Activated T-cell treated with anti-CD3 and anti-CD28 coated beads, Interleukin-2, amount 50 U/mL, for 48 hours (primary cell): Measurements from ENCODE around the gene JAK1.

Experiments used
- DNase-seq, 2 experiments: peaks; one replicate each; pipeline ENCODE4 v3.0.0-alpha.2; 2020

The JAK1 gene

DNA sequence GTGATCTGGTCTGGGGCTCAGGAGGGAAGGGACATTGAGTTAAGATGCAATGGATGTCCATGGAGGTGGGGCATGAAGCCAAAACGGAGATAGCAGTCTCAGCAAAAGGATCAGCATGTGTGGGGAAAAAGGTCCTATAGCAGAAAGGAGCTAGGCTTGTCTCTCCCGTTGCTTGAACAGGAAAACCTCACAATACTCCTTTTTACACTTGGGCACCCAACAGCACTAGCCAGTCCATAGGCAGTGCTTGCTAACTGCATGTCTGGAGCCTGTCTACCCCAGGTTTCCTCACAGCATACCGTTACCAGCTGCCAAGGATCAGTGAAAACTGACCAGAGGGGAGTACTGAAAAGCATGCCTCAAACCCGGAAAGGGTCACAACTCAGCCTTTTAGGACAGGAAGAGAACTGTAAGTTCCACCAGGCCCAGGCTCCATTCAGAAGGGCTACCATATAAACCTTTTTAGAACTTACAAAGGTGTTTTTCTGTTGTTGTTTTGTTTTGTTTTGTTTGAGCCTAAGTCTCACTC, 78.6 kb downstream of the JAK1 start:
- no peak for DNase-seq

DNA sequence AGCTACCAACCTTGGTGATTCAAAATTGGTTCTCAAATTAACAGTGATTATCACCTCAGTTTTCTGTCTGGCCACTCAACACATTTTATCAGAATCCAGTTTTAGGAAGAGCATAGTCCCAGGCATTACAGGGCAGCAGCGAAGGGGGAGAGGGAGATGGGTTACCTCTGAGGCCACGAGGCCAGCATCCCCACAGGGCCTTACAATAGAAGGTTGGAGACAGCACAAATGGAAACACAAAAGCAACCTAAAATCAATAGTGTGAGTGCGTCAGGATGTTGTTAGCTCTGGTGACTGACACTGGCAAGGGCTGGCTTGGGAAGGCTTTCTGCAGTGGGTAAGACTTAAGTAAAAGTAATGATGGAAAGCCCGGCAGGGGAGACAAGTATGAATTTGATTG, 79.5 kb downstream of the JAK1 start:
- DNase-seq: no peak

DNA sequence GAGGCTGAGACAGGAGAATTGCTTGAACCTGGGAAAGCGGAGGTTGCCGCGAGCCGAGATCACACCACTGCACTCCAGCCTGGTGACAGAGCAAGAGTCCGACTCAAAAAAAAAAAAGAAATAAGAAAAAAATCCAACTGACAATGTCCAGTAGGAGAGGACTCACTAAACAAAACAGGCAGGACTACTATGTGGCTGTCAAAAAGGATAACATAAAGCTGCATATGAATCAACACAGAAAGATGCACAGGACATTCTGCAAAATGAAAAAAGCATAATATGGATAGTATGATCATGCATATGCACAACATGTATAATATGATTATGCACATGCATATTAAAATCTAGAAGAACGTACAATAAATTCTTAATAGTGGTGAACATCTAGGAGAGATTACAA, 80.7 kb downstream of the JAK1 start:
- no peak for DNase-seq

DNA sequence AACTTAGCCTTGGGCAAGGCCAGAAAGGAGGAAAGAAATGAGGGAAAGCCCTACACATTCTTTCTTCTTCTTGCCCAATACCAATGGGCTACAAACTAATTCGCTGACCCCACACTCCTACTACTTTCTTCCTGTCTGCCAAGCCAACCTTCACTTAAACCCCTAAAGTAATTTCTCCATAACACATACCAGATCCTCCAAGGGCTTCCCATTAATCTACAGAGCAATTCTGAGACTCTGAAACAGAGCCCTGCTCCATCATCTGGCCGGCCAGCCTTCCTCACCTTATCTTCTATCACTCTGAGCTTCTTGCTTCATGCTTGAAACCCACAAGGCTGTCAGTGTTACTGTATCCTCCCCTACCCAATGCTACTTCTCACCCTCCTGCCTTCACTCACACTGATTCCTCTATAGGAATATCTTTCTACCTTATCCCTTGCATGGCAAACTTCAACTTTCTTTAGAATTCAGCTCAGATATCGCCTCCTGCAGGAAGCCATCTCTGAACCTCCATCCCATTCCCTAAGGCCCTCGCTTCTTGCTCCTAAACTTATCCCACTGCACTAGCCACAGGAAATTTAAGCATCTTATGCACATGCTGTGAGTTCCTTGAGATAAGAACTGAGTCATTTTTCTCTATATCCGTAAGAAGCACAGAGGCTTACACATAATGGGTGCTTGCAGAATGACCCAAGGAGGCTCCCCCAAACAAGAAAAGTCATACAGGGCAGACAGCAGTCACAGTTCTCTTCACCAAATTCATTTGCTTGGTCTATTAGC, 81.9 kb downstream of the JAK1 start:
- no peak for DNase-seq

DNA sequence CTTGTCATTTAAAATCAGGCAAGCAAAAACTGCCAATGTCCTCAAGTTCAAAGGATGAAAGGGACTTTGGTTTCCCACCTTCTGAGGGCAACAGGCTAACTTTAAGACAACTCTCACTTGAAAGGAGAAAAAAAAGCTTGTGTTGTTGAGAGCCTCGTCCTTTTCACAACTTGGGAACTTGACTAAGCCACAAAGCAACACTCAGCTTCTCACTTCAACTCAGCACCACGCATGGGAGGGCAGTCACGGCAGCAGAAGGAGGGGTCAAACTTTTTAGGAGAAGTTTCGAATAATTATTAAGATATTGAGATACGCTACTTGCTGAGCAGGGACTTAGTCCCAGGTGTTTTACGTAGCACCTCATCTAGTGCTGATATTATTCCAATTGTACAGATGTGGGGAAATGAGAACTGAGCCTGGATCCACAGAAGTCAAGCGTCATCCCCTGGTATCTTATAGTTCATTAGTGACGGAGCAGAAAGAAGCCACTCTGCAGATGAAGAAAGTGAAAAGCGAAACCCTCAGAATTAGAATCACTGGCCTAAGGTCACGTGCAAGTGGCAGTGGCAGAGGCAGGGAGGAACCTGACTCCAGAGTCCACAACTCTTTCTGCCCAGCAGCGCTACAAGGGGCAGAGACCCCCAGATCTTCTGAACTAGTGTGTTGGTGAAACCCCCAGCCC, 83.6 kb downstream of the JAK1 start:
- DNase-seq: no peak

DNA sequence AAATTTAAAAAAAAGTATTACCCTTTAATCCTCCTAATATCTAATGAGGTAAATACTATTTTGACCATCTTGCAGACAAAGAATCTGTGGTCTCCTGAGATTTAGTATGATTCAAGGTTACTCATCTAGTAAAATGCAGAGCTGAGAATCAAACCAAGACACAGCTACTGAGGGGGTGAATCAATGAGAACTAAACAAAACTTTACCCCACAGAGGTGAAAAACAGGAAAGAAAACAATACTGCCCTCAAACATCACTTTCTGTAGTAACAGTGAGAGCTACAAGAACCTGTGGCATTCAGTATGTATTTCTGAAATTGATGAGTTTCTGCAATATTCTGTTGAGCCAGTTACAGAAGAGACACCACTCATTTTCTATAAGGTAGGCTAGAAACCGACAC, 85.1 kb downstream of the JAK1 start:
- no peak for DNase-seq

DNA sequence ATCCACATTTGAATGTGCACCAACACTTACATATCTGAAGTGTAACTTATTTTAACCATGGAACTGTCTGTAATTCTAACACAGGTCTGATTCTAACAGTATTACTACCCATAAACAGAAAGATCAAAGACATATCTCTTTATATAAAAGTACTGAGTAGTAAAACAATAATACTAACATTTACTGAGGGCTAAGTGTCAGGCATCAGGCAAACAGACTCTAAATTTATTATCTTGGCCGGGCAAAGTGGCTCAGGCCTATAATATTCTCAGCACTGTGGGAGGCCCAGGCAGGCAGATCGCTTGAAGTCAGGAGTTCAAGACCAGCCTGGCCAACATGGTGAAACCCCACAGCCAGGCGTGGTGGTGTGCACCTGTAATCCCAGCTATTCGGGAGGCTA, 85.9 kb downstream of the JAK1 start:
- no peak for DNase-seq

DNA sequence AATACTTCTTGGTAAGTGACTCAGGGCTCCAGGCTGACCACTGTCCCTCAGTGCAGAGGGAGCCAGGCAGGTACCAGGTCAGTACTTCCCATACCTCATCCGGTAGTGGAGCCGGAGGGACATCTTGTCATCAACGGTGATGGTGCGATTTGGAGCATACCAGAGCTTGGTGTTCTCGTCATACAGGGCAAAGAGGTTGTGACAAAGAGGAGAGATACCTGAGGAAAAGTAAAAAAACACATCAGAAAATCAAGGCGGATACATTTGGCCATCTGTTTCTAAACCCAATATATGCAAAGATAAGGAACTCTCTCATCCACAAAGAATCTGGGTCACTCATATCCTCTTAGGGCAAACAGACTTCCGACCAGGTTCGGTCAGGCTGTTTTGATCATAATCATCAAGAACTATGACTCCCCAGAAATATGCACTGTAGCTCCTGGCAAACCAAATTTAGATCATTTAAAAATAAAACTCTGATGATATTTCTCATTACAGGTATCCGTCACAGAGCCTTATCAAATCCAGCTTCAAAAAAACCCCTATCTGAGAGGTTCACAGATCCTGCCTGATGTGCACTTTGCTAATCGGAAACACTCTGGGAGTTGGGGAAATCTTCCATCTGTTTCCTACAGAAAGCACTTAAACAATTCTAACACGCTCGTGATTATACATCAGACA, 87.3 kb downstream of the JAK1 start:
- DNase-seq: no peak

DNA sequence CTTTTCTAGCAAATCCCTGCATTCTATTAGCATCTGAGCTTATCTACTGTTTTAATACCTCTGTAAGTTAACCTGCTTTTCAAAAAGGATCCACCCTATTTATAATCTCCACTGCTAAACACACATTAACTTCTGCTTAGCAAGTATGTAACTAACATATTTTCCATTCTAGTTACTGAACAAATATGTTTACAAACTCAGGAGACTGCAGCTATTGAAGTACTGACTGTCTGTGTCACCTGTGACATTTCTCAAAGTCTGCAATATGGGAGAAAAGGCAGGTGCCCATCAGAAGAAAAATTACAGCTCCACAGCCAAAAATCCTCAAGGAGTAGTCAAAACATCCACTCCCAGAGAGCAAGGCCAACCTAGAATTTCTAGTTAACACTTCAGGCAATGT, 88.3 kb downstream of the JAK1 start:
- no peak for DNase-seq

DNA sequence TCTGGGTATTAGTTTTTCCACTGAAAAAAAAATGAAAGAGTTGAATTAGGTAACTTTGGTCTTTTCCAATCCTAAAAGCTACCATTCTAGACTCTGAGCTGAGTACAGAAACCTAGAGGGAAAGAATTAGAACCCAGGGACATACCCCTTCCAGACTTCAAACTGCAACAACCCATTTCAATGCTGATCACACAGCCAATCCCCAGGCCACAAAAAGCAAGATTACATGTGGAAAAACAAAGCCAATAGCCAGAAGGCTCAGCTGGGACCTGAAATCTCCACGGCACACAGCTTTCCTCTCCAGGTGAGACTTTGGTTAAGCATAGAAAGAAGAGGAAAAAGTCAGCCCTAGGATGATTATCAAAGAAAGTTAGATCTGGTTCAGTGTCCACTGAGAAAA, 88.8 kb downstream of the JAK1 start:
- DNase-seq: no peak

DNA sequence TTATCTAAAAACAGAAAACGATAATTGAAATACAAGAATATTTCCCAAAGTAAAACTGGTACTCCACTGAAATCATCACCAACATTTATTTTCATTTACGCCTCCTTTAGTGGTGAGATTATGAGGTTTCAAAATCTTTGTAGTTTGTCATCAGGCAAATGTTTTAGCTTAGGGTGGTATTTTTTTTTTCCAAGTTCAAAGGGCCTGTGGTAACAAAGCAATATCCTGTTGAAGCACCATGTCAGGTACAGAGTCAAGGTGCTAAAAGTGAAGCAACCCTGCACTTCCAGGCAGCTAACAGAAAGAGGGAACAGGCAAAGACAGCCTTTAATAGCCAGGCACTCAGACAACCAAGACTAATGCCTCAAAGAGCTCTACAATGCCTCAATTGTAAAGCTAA, 89.2 kb downstream of the JAK1 start:
- DNase-seq: no peak

DNA sequence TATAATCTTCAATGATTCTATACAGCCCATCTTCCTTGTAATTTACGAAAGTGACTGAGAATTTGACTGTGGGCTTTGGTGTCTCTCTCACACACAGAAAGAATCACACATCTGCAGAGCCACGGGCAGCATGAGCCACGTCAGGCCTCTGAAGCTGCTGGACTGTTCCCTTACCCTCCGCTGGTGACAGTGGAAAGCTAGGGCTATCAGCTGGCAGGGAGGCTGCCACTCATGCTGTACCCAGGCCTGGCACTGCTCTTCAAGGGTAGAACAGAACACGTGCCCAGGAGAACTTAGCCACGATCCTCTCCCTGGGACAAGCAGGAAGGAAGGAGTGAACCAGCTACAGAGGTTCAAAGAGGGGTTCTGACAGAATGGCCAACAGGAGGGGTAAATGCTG, 90.7 kb downstream of the JAK1 start:
- no peak for DNase-seq

DNA sequence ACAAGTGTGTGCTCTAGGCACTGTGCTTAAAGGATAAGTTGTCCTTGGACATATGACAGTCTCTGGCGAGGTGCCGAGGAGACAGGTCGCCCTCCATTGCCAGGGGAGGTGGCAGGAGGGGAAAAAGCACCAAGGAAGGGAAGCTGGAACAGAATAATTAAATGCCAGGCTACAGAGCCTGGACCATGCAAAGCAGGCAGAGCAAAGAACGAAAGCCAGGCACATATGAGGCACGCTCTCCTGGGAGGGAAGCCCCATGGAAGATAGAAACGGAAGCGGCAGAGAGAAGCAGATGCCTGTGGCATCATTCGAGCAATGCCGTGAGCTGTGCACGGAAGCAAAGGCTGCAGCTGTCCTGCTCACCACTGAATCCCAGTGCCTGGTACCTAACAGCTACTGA, 91.2 kb downstream of the JAK1 start:
- DNase-seq: no peak

DNA sequence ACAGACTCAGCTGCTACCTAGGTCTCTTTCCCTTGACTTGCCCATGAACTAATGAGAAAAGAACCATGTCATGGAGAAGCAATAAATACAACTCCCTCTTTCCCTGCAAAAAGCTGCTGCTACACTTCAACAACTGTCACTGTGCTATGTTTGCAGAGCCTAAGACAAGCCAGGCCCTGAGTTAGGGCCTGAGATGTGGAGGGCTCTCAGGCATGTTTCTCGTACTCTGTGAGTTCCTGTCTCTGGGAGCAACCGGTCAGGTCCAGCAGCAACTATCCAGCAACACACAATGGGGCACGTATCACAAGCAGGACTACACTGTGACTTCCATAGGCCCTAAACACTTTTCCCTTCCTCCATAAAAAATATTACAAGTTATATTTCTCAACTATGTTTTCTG, 91.7 kb downstream of the JAK1 start:
- DNase-seq: no peak

DNA sequence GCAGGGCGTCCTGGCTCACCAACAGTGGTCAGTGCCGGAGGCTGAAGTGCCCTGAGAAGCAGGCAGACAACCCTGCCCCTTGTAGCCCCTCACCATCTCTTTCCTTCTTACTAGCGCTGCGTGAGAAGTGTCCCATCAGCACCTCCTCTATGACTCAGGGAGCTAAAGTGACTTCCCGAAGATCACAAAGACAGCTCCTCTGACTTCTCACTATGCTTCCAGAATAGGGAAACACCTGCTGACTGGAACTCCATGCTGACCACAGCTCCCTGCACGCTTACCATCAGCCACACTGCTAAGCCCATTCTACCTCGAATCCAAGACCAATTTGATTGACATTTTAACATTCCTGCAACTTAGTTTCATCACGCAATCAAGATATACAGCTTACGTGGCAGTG, 92.8 kb downstream of the JAK1 start:
- DNase-seq: no peak

DNA sequence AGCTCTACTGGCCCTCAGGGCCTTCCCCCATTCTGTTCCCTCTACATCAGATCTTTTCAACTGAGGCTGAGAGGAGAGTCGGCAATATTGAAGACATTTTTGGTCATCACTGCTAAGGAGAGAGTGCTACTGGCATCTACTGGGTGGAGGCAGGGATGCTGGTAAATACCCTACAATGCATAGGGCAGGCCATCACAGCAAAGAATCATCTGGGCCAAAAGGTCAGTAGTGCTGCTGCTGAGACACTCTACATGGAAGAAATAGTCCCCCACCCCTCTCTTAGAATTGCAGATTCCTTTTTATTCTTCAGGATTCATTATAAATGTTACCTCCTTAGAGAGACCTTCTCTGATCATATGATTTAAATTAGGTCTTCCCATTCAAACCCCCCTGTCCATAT, 94.3 kb downstream of the JAK1 start:
- DNase-seq: peak in 1 of 2 experiments; percentile 7

DNA sequence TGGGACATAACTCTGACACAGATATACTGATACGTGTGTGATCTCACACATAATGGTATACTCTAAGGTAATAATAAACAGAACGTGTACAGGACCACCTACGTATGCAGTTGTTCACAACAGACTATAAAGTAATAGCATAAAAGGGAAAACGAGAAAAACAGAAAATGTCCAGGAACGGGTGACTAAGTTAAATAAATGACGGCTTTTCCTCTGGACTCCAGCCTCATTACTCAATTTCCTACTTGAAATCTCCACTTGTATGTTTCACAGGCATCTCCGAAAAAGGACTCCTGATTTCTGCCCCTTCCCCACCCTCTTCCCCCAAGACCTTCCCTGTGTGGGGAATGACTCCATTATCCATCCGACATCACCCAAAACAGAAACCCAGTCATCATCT, 95.1 kb downstream of the JAK1 start:
- DNase-seq: no peak

DNA sequence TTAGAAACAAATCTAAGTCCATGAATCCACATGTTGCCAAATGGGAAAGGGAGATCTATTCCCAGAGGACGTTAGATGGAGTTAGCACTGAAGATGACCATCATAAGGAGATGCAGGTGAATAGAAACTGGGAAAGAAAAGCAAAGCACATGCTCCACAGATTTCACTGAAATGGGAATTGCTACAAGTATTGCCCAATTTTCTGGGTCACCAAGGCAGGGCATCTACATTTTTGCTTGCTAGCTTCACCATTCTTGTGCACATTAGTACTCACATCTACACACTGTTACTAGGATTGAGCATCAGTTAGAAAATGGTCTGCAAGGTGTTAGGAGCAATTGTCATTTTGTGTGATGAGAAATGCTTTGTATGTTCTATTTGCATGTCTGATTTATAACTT, 99.1 kb downstream of the JAK1 start:
- DNase-seq: no peak

DNA sequence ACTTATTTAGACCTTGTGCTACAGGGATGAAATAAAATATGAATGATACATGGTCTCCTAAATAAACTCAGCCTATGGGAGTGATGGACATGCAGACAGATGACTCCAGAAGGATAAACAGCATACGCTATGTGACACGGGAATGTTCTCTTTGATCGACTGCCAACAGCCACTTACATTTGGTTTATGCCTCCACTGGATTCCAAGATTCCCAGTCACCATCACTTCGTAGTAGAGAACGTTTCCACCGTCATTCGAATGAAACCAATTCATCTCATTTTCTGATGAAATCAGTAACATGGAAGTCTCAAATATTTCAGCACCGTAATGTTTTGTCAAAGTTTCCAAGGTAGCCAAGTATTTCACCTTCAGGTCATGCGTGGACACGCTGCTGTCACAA, 99.7 kb downstream of the JAK1 start:
- DNase-seq: no peak

DNA sequence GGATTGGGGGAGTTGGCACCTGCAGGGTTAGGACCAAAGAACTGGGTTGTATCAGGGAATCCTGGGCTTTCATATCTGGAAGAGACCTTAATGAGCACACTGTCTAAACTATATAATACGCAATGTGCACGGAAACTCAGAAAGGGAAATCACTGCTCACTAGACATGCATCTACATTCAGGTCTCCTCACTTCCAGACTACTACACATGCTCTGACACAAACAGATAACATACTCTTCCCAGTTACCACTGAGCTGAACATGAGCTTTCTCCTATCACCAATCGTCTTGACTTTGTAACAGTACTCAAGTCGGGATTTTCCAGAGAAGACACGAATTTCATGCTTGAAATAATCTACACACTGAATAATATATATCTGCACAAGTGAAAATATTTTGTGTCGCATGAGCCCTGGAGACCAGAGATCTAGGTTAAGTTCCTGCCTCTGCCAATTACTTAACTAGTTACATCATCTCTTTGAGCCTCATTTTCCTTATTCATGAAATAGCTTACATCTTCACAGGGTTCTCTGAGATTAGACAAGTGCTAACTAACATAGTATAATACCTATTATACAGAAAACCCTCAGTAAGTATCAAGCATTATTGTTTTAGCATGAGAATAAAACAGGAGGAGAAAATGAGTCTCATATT, 101.1 kb downstream of the JAK1 start:
- peak in 1 of 2 experiments; percentile 8 for DNase-seq

DNA sequence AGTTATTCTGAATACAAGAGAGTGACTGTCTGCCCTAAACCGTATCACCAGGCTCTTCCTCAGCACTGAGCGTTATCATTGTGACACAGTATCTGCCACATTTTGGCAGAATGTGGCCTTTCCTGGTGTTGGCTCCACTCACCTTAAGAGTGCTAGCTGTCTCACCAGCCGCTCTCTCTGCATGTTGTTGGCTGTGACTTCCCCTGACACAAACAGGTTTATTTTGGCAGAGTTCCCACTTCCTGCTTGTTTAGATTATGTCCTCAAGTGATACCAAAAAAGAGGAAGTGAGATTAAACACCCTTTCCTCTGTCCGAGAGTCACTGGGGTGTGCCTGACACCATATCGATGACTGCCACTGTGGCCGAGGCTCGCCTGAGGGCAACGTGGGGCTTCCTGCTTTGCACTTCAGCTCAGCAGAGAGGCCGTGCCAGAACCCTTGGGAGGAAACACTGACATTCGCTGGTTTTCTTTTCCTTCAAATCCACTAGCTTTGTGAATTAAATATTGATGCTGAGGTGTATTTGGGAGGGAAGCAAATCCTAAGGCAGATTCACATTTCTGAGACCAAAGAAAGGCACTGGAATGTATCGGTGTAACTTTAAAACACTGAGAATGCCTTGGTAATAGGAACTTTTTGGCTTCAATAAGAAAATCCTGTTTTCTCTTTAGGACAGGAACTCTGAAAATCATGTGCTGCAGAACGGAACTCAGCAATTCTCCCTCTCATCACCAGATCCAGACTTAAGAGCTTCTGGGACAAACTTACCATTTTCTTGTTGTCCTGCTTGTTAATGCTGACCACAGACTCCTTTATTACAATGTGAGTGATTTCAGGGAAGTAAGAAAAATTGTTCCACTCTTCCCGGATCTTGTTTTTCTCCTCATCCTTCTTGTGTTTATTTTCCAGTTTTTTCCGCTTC, 102.1 kb downstream of the JAK1 start:
- DNase-seq: peak; percentile 40 to 44

DNA sequence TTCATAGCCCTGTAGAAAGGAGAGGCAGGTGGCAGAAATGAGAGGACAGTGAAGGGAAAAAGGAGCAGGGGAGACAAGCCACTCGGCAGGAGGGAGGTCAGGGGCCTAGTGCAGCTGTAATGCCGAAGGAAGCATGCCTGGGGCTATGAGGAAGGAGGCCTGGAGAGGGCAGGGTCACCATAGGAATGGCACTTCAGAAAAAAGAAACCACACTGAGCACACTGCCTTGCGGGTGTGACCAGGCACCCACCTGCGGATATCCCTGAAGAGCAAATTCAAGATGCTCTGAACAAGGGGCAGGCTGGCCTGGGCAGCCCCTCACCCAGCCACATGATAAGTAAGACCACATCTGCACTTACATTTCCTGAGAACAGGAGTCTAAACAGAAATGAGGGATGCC, 104.7 kb downstream of the JAK1 start:
- no peak for DNase-seq
